ENCODE measurements around the gene NTN1.
A peak's percentile ranks its signal among the peaks of the same experiment; 100 is the strongest.
"Not testable (repeated sequence)": the region's sequence is repeated elsewhere in the genome, so short reads cannot be mapped to it uniquely, and the experiment has no call there.

NTN1 gene

GRCh38 chr17:9021158-9021991 is at the start of gene NTN1:
NTN1 (plus strand) TSS chr17:9021510; CDS start chr17:9022374, 864 bp downstream.
- in situ Hi-C loops (cut with HindIII; ENCODE audit: low pct_ligation_motif_present, low pct_unique_long_range_greater_than_20kb, low sequenced_read_pairs): no loop called here
- peak; percentile 28 for DNase-seq

- in situ Hi-C loops (cut with HindIII; ENCODE audit: low pct_ligation_motif_present, low pct_unique_long_range_greater_than_20kb, low sequenced_read_pairs): no loop called here
These were observed 46.1 kb upstream of the NTN1 start for GRCh38 chr17:8975091-8975725.

GRCh38 chr17:8976638-8977037 is 44.7 kb upstream of the NTN1 start:
- in situ Hi-C loops (cut with HindIII; ENCODE audit: low pct_ligation_motif_present, low pct_unique_long_range_greater_than_20kb, low sequenced_read_pairs): no loop called here
- DNase-seq: no peak

More at GRCh38 chr17:8975091-8975725, 46.1 kb upstream of the NTN1 start:
- no peak for DNase-seq

- in situ Hi-C loops (cut with HindIII; ENCODE audit: low pct_ligation_motif_present, low pct_unique_long_range_greater_than_20kb, low sequenced_read_pairs): no loop called here
These were observed 41.6 kb upstream of the NTN1 start for GRCh38 chr17:8979715-8980114.

GRCh38 chr17:8981443-8981842 is 39.9 kb upstream of the NTN1 start:
- no peak for DNase-seq
- in situ Hi-C loops (cut with HindIII; ENCODE audit: low pct_ligation_motif_present, low pct_unique_long_range_greater_than_20kb, low sequenced_read_pairs): no loop called here

More at GRCh38 chr17:8979715-8980114, 41.6 kb upstream of the NTN1 start:
- no peak for DNase-seq

DNA sequence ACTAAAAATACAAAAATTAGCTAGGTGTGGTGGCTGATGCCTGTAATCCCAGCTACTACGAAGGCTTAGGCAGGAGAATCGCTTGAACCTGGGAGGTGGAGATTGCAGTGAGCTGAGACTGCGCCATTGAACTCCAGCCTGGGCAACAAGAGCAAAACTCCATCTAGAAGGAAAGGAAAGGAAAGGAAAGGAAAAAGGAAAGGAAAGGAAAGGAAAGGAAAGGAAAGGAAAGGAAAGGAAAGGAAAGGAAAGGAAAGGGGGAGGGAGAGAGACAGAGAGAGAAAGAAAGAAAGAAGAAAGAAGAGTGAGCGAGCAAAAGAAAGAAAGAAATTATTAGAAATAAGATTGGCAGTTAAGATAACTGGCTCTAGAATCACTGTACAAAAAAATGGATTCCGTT is 37.1 kb upstream of the NTN1 start:
- in situ Hi-C loops (cut with HindIII; ENCODE audit: low pct_ligation_motif_present, low pct_unique_long_range_greater_than_20kb, low sequenced_read_pairs): not testable (repeated sequence)

DNA sequence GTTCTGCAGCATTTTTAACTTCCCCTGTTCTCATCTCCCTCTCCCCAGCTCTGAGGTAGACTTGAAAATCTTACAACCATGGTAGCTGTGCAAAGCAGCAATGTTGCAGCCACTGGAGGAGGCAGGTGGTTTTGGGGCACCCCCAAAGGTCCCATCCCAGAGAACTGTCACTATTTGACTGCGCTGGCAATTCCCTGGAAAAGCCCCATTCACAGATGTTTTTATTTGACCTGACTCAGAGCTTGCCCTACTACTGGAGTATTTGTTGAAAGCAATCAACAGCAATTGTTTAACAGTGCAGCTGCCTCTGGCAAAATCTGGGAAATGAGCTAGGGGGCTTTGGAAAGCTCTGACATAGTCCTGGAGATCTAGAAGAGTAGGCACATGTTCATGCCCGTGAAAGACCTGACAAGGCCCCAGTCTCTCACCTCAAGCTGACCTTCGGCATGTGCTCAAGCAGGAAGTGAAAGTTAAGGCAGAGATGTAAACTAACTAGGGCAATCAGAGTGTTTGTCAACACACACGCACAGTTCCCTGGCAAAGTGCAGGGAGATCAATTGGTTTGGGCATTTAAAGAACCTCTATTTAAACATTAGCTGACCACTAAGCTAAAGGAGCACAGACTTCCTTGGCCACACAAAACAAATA is 36.1 kb upstream of the NTN1 start:
- in situ Hi-C loops (cut with HindIII; ENCODE audit: low pct_ligation_motif_present, low pct_unique_long_range_greater_than_20kb, low sequenced_read_pairs): no loop called here
- no peak for DNase-seq

More for the DNA sequence above, 37.1 kb upstream of the NTN1 start:
- not testable (repeated sequence) for DNase-seq

GRCh38 chr17:8986295-8986694 is 35.0 kb upstream of the NTN1 start:
- DNase-seq: no peak
- in situ Hi-C loops (cut with HindIII; ENCODE audit: low pct_ligation_motif_present, low pct_unique_long_range_greater_than_20kb, low sequenced_read_pairs): no loop called here

- DNase-seq; in situ Hi-C loops (cut with HindIII; ENCODE audit: low pct_ligation_motif_present, low pct_unique_long_range_greater_than_20kb, low sequenced_read_pairs): not testable (repeated sequence)
These were observed 32.9 kb upstream of the NTN1 start for GRCh38 chr17:8988263-8988935.

GRCh38 chr17:8991514-8992285 is 29.6 kb upstream of the NTN1 start:
- in situ Hi-C loops (cut with HindIII; ENCODE audit: low pct_ligation_motif_present, low pct_unique_long_range_greater_than_20kb, low sequenced_read_pairs): no loop called here
- DNase-seq: peak; percentile 66

GRCh38 chr17:8994319-8994718 is 27.0 kb upstream of the NTN1 start:
- peak; percentile 60 for DNase-seq
- in situ Hi-C loops (cut with HindIII; ENCODE audit: low pct_ligation_motif_present, low pct_unique_long_range_greater_than_20kb, low sequenced_read_pairs): no loop called here

DNA sequence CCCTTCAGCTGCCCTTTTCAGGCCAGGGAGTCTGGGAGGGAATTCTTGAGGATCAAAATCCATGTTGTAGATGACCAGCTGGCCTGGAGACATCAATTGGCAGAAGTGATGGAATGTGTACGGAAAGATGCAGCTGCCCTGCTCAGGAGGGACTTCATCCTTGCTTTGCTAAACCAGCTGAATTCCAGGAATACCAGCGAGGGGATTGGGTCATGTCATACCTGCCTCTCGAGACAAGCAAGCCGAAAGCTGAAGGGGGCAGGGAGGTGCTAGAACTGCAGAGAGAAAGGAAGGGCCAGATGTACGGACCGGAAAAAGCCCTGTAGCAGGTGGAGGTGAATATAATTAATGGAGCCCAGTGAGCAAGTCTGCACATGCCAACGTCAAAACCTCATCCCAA is 25.6 kb upstream of the NTN1 start:
- DNase-seq: no peak
- in situ Hi-C loops (cut with HindIII; ENCODE audit: low pct_ligation_motif_present, low pct_unique_long_range_greater_than_20kb, low sequenced_read_pairs): no loop called here

- in situ Hi-C loops (cut with HindIII; ENCODE audit: low pct_ligation_motif_present, low pct_unique_long_range_greater_than_20kb, low sequenced_read_pairs): no loop called here
- DNase-seq: peak; percentile 66
These were observed 23.2 kb upstream of the NTN1 start for GRCh38 chr17:8997994-8998628.

GRCh38 chr17:9001559-9001958 is 19.8 kb upstream of the NTN1 start:
- DNase-seq: no peak
- in situ Hi-C loops (cut with HindIII; ENCODE audit: low pct_ligation_motif_present, low pct_unique_long_range_greater_than_20kb, low sequenced_read_pairs): no loop called here

DNA sequence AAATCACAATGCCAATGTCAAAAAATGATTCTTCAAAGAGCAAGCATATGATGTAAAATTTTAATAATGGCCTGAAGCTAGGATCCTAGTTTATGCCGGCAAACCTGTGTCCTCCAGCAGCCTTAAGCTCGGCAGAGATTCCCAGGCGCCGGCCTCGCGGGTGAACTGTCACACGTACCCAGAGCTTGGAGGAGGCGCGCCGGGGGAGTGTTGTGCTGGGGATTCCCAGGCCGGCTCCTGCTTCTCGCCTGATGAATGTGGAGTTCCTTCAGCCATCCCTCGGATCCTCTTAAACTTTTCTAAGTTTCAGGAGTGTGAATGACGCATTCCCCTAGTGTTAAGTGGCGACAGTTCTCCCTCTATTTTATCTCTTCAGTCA is 19.1 kb upstream of the NTN1 start:
- DNase-seq: no peak
- in situ Hi-C loops (cut with HindIII; ENCODE audit: low pct_ligation_motif_present, low pct_unique_long_range_greater_than_20kb, low sequenced_read_pairs): no loop called here

DNA sequence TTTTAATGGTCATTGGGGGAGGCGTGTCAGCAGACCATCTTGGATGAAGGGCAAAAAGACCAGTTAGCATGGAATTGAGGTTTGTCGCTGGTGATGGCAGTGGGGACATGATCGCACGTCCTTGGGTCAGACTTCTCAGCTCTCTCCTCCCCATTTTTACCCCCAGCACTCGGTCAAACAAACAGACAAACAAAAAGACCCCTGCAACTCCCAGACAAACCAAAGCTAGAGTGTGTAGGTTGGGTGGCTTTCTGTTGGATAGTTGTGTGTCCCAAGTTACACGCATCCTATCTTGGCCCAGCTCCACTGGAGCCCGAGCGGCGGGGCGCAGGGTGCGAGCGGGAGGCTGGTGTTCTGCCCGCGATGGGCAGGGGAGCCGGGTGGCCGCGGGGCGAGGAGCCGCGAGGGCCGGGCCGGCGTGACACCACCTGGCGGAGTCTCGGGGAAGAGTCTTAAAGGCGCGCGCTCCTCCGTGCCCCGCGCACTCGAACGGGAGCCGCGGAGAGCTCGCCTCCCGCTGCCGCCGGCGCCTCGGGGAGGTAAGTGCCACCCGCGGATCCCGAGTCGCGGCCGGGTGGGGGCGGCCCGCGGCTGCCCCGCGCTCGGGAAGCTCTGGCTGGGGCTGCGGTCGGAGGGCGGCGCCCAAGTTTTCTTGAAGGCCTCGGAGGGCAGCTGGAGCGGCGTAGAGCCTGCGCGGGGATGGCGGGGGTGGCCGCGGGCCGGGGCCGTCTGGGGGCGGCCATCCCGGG is 18.5 kb upstream of the NTN1 start:
- in situ Hi-C loops (cut with HindIII; ENCODE audit: low pct_ligation_motif_present, low pct_unique_long_range_greater_than_20kb, low sequenced_read_pairs): no loop called here
- DNase-seq: peak; percentile 17

Data from ACHN (cell line).